SH-SY5Y (cell line): ENCODE data around the gene SKOR1.

Experiments used
- GATA2 ChIP-seq: IDR thresholded peaks from 2 replicates; pipeline ENCODE4 v1.6.1; 2011; ENCODE audit warnings: mild to moderate bottlenecking, low read depth, low read length
- GATA3 ChIP-seq: IDR thresholded peaks from 2 replicates; pipeline ENCODE4 v1.6.1; 2011; ENCODE audit warnings: low read depth, mild to moderate bottlenecking, low read length, moderate library complexity

GRCh38 chr15:67784090-67784781 is 41.1 kb upstream of the SKOR1 start:
- TF ChIP-seq GATA2 (no peak), GATA3 (no peak)
